ENCODE data around the gene ADORA2B. TPM values are rescaled to one million over a fixed set of nuclear protein-coding genes. Genes with fewer than 3 reads are reported as not detected.

ADORA2B gene
- total RNA-seq, 2 donors from 2014 or later, result 0.30 to 4.7 TPM

Other genes with a start within 250 kb of the ADORA2B start
- gene ZNF286A, start 245.4 kb upstream of the ADORA2B start, total RNA-seq, result 10 to 100 TPM; 21.8 to 24.3 TPM
- gene TBC1D26, start 212.8 kb upstream of the ADORA2B start, total RNA-seq, result 1 to 10 TPM in 1 of 2 donors, under 1 TPM in 1; 0.78 to 1.0 TPM
- gene ZSWIM7, start 54.6 kb downstream of the ADORA2B start, total RNA-seq, result 10 to 100 TPM in 1 of 2 donors, 1 to 10 TPM in 1; 8.8 to 26.2 TPM
- gene TTC19, start 54.7 kb downstream of the ADORA2B start, total RNA-seq, result 10 to 100 TPM; 27.3 to 29.4 TPM

Data from activated naive CD4-positive, alpha-beta T cell treated with anti-CD3 and anti-CD28 coated beads, Interleukin-2, amount 50 U/mL, for 72 hours (primary cell).